RWPE1 (cell line): Measurements from ENCODE around the gene SNRPF.
A peak's percentile ranks its signal among the peaks of the same experiment; 100 is the strongest.

Experiments used
- CTCF ChIA-PET: fragments of 350-600 bp; sonication (Branson Sonifier 250); formaldehyde crosslinking; extraction: SDS; loops from one replicate; lab custom pipeline; 2021; lab: Yijun Ruan, JAX
- POLR2A ChIA-PET: fragments of 400-600 bp; formaldehyde crosslinking; extraction: SDS; loops from one replicate; lab custom pipeline; 2020; ENCODE audit warnings: antibody characterized with exemption; ENCODE audit not compliant: low non-redundant PET; lab: Yijun Ruan, JAX
- DNase-seq: peaks from one replicate; pipeline ENCODE4 v3.0.0; 2012; ENCODE audit warnings: low spot score
- H3K27ac ChIP-seq: fragments of 450-650 bp; 2 replicates; pipeline ENCODE4 v1.5.1; 2017
- CTCF ChIP-seq: fragments of 450-650 bp; conservative IDR thresholded peaks from 2 replicates; pipeline ENCODE4 v1.5.1; 2017; ENCODE audit warnings: low read depth, mild to moderate bottlenecking

The SNRPF gene

GRCh38 chr12:95859344-95859816 is 628 bp downstream of the SNRPF start:
- POLR2A ChIA-PET = no interaction called here
- TF ChIP-seq CTCF = no peak

GRCh38 chr12:95859947-95860850 is 1.4 kb downstream of the SNRPF start:
- no peak for DNase-seq
- no peak overlapping the region for H3K27ac ChIP-seq
- CTCF ChIA-PET = no interaction called here
- no peak for TF ChIP-seq CTCF
- POLR2A ChIA-PET = no interaction called here

More at GRCh38 chr12:95859344-95859816, 628 bp downstream of the SNRPF start:
- H3K27ac ChIP-seq = peak overlapping the region; percentile 79
- CTCF ChIA-PET = interaction anchor here (0.6 kb wide), 1 partner anchor 238 kb away, joined by 4 read pairs; no protein-coding TSS in a partner anchor
- peak; percentile 42 for DNase-seq

GRCh38 chr12:95862038-95862437 is 3.3 kb downstream of the SNRPF start:
- H3K27ac ChIP-seq = no peak overlapping the region
- CTCF ChIA-PET = no interaction called here
- TF ChIP-seq CTCF = no peak
- no peak for DNase-seq
- POLR2A ChIA-PET = no interaction called here

- POLR2A ChIA-PET = no interaction called here
- CTCF ChIA-PET = interaction anchor here (0.6 kb wide), 1 partner anchor 140 kb away, joined by 3 read pairs; no protein-coding TSS in a partner anchor
- no peak for TF ChIP-seq CTCF
- no peak overlapping the region for H3K27ac ChIP-seq
- DNase-seq = no peak
Measured at GRCh38 chr12:95863337-95863736, 4.6 kb downstream of the SNRPF start.

- DNase-seq = no peak
- H3K27ac ChIP-seq = no peak overlapping the region
- no peak for TF ChIP-seq CTCF
- POLR2A ChIA-PET = no interaction called here
- CTCF ChIA-PET = interaction anchor here (0.6 kb wide), 1 partner anchor 91 kb away, joined by 4 read pairs; no protein-coding TSS in a partner anchor
Measured at GRCh38 chr12:95870897-95871296, 12.1 kb downstream of the SNRPF start.

- no peak for DNase-seq
- CTCF ChIA-PET = no interaction called here
- TF ChIP-seq CTCF = no peak
- POLR2A ChIA-PET = no interaction called here
- H3K27ac ChIP-seq = no peak overlapping the region
Measured at GRCh38 chr12:95874452-95874851, 15.7 kb downstream of the SNRPF start.
